GM23248 (cell line): ENCODE data around the gene AK5. TPM values are rescaled to one million over a fixed set of nuclear protein-coding genes. Genes with fewer than 3 reads are reported as not detected.
A peak's percentile ranks its signal among the peaks of the same experiment; 100 is the strongest.

Experiments
- DNase-seq: peaks from one replicate; pipeline ENCODE4 v3.0.0-alpha.2; 2015
- H2AFZ ChIP-seq: fragments of 200-600 bp; sonication (generic); 2 replicates; pipeline ENCODE4 v1.6.1; 2016; ENCODE audit warnings: antibody characterized with exemption
- H3F3A ChIP-seq: fragments of 200-600 bp; sonication (generic); 2 replicates; pipeline ENCODE4 v1.6.1; 2016; ENCODE audit warnings: mild to moderate bottlenecking, antibody characterized with exemption, mixed run types; ENCODE audit not compliant: insufficient read depth
- H3K27ac ChIP-seq: fragments of 200-600 bp; sonication (generic); 2 replicates; pipeline ENCODE4 v1.5.1; 2016; ENCODE audit warnings: mild to moderate bottlenecking
- H3K27me3 ChIP-seq: fragments of 200-600 bp; sonication (generic); replicated peaks from 2 replicates; pipeline ENCODE4 v1.6.1; 2016; ENCODE audit warnings: mild to moderate bottlenecking; ENCODE audit not compliant: insufficient read depth
- H3K36me3 ChIP-seq: fragments of 200-600 bp; sonication (generic); 2 replicates; pipeline ENCODE4 v1.6.1; 2016; ENCODE audit warnings: low read depth, mild to moderate bottlenecking
- H3K4me1 ChIP-seq: fragments of 200-600 bp; sonication (generic); 2 replicates; pipeline ENCODE4 v1.6.1; 2016; ENCODE audit warnings: mild to moderate bottlenecking; ENCODE audit not compliant: insufficient read depth
- H3K4me2 ChIP-seq: fragments of 200-600 bp; sonication (generic); one replicate; pipeline ENCODE4 v1.6.1; 2016; ENCODE audit warnings: mild to moderate bottlenecking; ENCODE audit not compliant: unreplicated experiment
- H3K4me3 ChIP-seq: fragments of 200-600 bp; sonication (generic); 2 replicates; pipeline ENCODE4 v1.5.1; 2016; ENCODE audit warnings: mild to moderate bottlenecking
- H3K79me2 ChIP-seq: fragments of 200-600 bp; sonication (generic); 2 replicates; pipeline ENCODE4 v1.6.1; 2016; ENCODE audit warnings: mild to moderate bottlenecking; ENCODE audit not compliant: insufficient read depth
- H3K9ac ChIP-seq: fragments of 200-600 bp; sonication (generic); 2 replicates; pipeline ENCODE4 v1.6.1; 2016; ENCODE audit warnings: mild to moderate bottlenecking
- H3K9me2 ChIP-seq: fragments of 200-600 bp; sonication (generic); 2 replicates; pipeline ENCODE4 v1.6.1; 2016; ENCODE audit warnings: mixed run types, mild to moderate bottlenecking, moderate library complexity; ENCODE audit not compliant: insufficient read depth
- H3K9me3 ChIP-seq: fragments of 200-600 bp; sonication (generic); one replicate; pipeline ENCODE4 v1.6.1; 2017; ENCODE audit warnings: low read depth
- H4K20me1 ChIP-seq: fragments of 200-600 bp; sonication (generic); 2 replicates; pipeline ENCODE4 v1.6.0; 2016; ENCODE audit not compliant: insufficient read depth
- EZH2 ChIP-seq: fragments of 200-600 bp; sonication (generic); IDR thresholded peaks from 2 replicates; pipeline ENCODE4 v1.6.1; 2018; ENCODE audit warnings: antibody characterized with exemption, mild to moderate bottlenecking; ENCODE audit not compliant: insufficient read depth, poor library complexity, severe bottlenecking
- EZH2phosphoT487 ChIP-seq: fragments of 200-600 bp; sonication (generic); IDR thresholded peaks from 2 replicates; pipeline ENCODE4 v1.6.1; 2018; ENCODE audit warnings: antibody characterized with exemption, moderate library complexity, mild to moderate bottlenecking, low read depth; ENCODE audit not compliant: insufficient read depth
- WGBS, 2 experiments: methylation state at CpG; one replicate each; pipeline ENCODE4 v1.1.6; 2015 to 2017; ENCODE audit warnings: low lambda C conversion rate in 2 of 2, low coverage in 1 of 2; ENCODE audit errors: missing lambda C conversion rate in 2 of 2; 5-methylcytosine and 5-hydroxymethylcytosine counted together
- in situ Hi-C: fragments of 300-500 bp; cut with MboI; formaldehyde crosslinking; loops from 2 replicates; pipeline ENCODE4 v1.15.0; 2020
- polyA plus RNA-seq: library from polyadenylated mRNA; unstranded; fragments of >200 nt; fragmentation: Nextera tagmentation; extraction: Ambion mirVana; gene quantifications from 2 replicates; pipeline ENCODE4 v1.2.1, GENCODE V29; 2016
- total RNA-seq: library from RNA; depleted of rRNA; stranded (reverse); fragments of >200 nt; shearing (Covaris generic); gene quantifications from 2 replicates; pipeline ENCODE4 v1.2.3, GENCODE V29; 2014

Gene AK5
- total and polyA plus RNA-seq, 2 experiments from 2014 or later = 65.3 to 78.8 TPM

DNA sequence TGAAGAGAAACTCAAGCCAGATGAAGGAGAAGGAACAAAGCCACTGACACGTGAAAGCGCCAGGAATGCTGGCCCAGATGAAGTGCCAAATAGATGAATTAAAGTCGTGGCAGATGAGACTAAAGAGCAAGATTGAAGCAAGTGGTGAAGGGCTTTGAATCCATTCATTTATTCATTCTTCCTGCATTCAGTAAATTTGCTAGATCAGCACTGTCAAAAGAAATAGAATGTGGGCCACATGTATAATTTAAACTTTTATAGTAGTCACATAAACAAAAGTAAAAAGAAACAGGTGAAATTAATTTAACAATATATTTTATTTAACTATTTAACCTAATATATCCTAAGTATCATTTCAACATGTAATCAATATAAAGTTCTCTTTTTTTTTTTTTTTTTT is 265.1 kb downstream of the AK5 start:
- Histone ChIP-seq H3K27ac (peak overlapping the region; percentile 66; the same call in 1 of the 2 replicates), H3K9ac (no peak overlapping the region), H3K9me2 (no peaks in the 10 kb centered on the region), H3K4me3 (no peak overlapping the region), H3F3A (peaks cover 22% of the 10 kb centered on the region), H2AFZ (0 out of 2 replicates have a peak overlapping the region, but pooled peaks have one; percentile 3), H3K4me1 (peaks cover 41% of the 10 kb centered on the region), H3K9me3 (no peaks in the 10 kb centered on the region), H3K79me2 (no peaks in the 10 kb centered on the region), H3K4me2 (no peak overlapping the region), H3K27me3 (no peaks in the 10 kb centered on the region), H3K36me3 (no peaks in the 10 kb centered on the region), H4K20me1 (no peaks in the 10 kb centered on the region)
- DNase-seq = no peak
- TF ChIP-seq EZH2phosphoT487 (no peak), EZH2 (no peak)
- in situ Hi-C loops = no loop called here
- WGBS, 2 experiments = 41 to 47% methylated on average over 3 of the region's 3 CpGs

DNA sequence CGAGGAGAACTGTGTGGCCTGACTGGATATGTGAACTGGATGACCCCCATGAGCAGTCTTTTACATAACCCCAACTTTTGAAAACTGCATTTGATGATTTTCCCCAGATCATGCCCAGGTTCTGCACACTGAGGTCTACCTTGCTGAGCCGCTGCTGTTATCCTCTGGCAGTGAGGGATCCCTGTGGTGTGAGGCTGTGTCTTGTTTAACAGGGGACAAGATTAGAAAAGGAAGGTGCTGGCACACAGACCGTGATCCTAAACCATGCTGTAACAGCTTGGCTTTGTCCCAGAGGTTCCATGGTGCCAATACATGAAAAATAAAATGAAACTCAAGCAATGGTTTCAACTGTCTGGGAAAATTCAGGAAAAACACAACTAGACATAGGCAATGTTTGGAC is 266.5 kb downstream of the AK5 start:
- no peak overlapping the region for H2AFZ ChIP-seq
- no peak overlapping the region for H3K4me2 ChIP-seq
- no peaks in the 10 kb centered on the region for H3K36me3 ChIP-seq
- no peaks in the 10 kb centered on the region for H3K79me2 ChIP-seq
- no peak for DNase-seq
- no peak overlapping the region for H3K27ac ChIP-seq
- 68 to 77% methylated on average over 3 of the region's 3 CpGs for WGBS, 2 experiments
- peaks cover 9% of the 10 kb centered on the region for H3F3A ChIP-seq
- TF ChIP-seq EZH2 (no peak), EZH2phosphoT487 (no peak)
- H3K9ac ChIP-seq = no peak overlapping the region
- no peaks in the 10 kb centered on the region for H3K9me2 ChIP-seq
- H3K27me3 ChIP-seq = no peaks in the 10 kb centered on the region
- H3K4me1 ChIP-seq = peaks cover 28% of the 10 kb centered on the region
- H3K9me3 ChIP-seq = no peaks in the 10 kb centered on the region
- no peaks in the 10 kb centered on the region for H4K20me1 ChIP-seq
- no peak overlapping the region for H3K4me3 ChIP-seq
- in situ Hi-C loops = no loop called here

DNA sequence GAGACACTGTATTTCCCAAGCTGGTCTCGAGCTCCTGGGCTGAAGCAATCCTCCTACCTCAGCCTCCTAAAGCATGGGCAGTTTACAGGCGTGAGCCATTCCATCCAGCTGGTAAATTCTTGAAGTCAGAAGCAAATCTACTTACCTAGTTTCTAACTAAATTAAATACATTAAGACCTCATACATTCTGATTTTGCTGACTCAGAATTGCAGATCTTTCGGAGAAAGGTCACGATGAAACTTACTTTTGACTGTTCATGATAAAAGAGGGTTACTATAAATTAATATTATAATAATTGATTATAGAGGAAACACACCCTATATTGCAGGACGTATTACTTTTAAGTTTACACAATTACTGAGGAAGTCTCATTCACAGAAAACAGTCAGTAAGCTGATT is 268.3 kb downstream of the AK5 start:
- H3K9ac ChIP-seq = no peak overlapping the region
- no peak overlapping the region for H2AFZ ChIP-seq
- H3K79me2 ChIP-seq = no peaks in the 10 kb centered on the region
- no peaks in the 10 kb centered on the region for H3K9me3 ChIP-seq
- H3K9me2 ChIP-seq = no peaks in the 10 kb centered on the region
- no peaks in the 10 kb centered on the region for H4K20me1 ChIP-seq
- no peak overlapping the region for H3K27ac ChIP-seq
- DNase-seq = no peak
- H3F3A ChIP-seq = no peaks in the 10 kb centered on the region
- no peak overlapping the region for H3K4me3 ChIP-seq
- WGBS, 2 experiments = 98 to 99% methylated on average over 5 of the region's 5 CpGs
- no peak overlapping the region for H3K4me2 ChIP-seq
- no peak for TF ChIP-seq EZH2
- TF ChIP-seq EZH2phosphoT487 = no peak
- peaks cover 17% of the 10 kb centered on the region for H3K4me1 ChIP-seq
- H3K27me3 ChIP-seq = no peaks in the 10 kb centered on the region
- H3K36me3 ChIP-seq = no peaks in the 10 kb centered on the region
- in situ Hi-C loops = no loop called here

DNA sequence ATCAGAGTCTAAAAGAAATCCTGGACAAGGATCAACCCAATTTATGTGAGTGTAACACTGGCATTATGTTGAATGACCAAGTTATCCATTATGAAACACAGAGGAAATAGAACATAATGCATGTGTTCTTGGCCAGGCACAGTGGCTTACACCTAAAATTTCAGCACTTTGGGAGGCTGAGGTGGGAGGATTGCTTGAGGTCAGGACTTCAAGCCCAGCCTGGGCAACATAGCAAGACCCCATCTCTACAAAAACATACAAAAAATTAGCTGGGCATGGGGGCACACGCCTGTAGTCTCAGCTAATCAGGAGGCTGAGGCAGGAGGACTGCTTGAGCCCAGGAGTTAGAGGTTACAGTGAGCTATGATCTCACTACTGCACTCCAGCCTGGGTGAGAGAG is 270.8 kb downstream of the AK5 start:
- Histone ChIP-seq H2AFZ (no peak overlapping the region), H4K20me1 (no peaks in the 10 kb centered on the region), H3K4me2 (no peak overlapping the region), H3K4me1 (no peaks in the 10 kb centered on the region), H3K9ac (no peak overlapping the region), H3K27me3 (no peaks in the 10 kb centered on the region), H3F3A (peaks cover 13% of the 10 kb centered on the region; the same call in 1 of the 2 replicates), H3K9me3 (no peaks in the 10 kb centered on the region), H3K36me3 (no peaks in the 10 kb centered on the region), H3K9me2 (no peaks in the 10 kb centered on the region), H3K79me2 (no peaks in the 10 kb centered on the region), H3K4me3 (no peak overlapping the region), H3K27ac (no peak overlapping the region)
- WGBS, 2 experiments = 100% methylated on average over 1 of the region's 1 CpG
- DNase-seq = no peak
- no peak for TF ChIP-seq EZH2phosphoT487
- TF ChIP-seq EZH2 = no peak
- in situ Hi-C loops = no loop called here
